Progenitor cell of endocrine pancreas (in vitro differentiated cells): ENCODE data around the gene ABAT. TPM values are rescaled to one million over a fixed set of nuclear protein-coding genes. Genes with fewer than 3 reads are reported as not detected.

Source experiments
- DNase-seq: peaks from one replicate; pipeline ENCODE4 v3.0.0; 2021; ENCODE audit warnings: low spot score; ENCODE audit not compliant: unreplicated experiment
- H3K27ac Mint-ChIP-seq: 2 replicates; pipeline ENCODE4 v1.8.0; 2021; ENCODE audit warnings: mild to moderate bottlenecking, moderate library complexity, mixed read lengths
- H3K27me3 Mint-ChIP-seq: 2 replicates; pipeline ENCODE4 v1.8.0; 2021; ENCODE audit warnings: mixed read lengths
- H3K36me3 Mint-ChIP-seq: 2 replicates; pipeline ENCODE4 v1.8.0; 2022; ENCODE audit warnings: mixed read lengths; ENCODE audit not compliant: insufficient read depth
- H3K4me1 Mint-ChIP-seq: 2 replicates; pipeline ENCODE4 v1.8.0; 2021; ENCODE audit warnings: low read depth, mixed read lengths
- H3K4me3 Mint-ChIP-seq: 2 replicates; pipeline ENCODE4 v1.8.0; 2021; ENCODE audit warnings: low read depth, mild to moderate bottlenecking, moderate library complexity, mixed read lengths
- H3K9me3 Mint-ChIP-seq: 2 replicates; pipeline ENCODE4 v1.8.0; 2021; ENCODE audit warnings: low read depth, mixed read lengths
- total RNA-seq: library from RNA; stranded (reverse); gene quantifications from 2 replicates; pipeline ENCODE4 v1.2.1, GENCODE V29; 2021
- TF ChIP-seq, protein P1 (sequence below): fragments of 200-600 bp; sonication (generic); IDR thresholded peaks from one replicate; pipeline ENCODE4 v1.5.0; 2021; ENCODE audit warnings: antibody characterized with exemption, mild to moderate bottlenecking; ENCODE audit not compliant: unreplicated experiment

The ABAT gene
- total RNA-seq, 1 donor from 2014 or later, result 24.7 TPM

DNA sequence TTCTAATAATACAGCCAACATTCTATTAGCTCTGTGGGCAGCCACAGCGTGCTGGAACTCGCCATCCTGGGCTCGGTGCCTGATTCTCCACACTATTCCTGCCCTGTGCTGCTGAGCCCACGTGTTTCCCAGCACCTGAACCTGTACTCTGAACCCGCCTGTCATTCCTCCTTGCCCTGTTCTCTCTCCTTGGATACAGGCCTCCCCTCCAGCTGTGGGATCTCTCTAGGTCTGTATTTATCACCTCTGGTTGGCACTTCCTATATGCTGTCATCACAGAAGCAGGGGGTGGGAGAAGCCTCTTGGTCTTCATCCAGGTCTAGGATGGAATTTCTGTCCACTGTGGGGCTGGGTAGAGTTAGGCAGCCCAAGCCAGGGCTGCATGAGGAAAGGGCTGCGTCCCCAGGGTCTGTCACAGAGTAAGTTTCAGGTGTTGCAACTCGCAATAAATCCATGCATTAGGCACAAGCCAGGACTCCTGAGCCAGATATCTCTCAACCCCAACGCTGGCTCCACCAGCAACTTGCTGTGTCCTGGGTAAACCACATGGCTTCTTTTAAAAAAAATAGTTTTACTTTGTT is 56.0 kb downstream of the ABAT start:
- H3K4me1 Mint-ChIP-seq, result peaks cover 9% of the 10 kb centered on the region
- no peaks in the 10 kb centered on the region for H3K27me3 Mint-ChIP-seq
- no peak for DNase-seq
- TF ChIP-seq, protein P1, sequence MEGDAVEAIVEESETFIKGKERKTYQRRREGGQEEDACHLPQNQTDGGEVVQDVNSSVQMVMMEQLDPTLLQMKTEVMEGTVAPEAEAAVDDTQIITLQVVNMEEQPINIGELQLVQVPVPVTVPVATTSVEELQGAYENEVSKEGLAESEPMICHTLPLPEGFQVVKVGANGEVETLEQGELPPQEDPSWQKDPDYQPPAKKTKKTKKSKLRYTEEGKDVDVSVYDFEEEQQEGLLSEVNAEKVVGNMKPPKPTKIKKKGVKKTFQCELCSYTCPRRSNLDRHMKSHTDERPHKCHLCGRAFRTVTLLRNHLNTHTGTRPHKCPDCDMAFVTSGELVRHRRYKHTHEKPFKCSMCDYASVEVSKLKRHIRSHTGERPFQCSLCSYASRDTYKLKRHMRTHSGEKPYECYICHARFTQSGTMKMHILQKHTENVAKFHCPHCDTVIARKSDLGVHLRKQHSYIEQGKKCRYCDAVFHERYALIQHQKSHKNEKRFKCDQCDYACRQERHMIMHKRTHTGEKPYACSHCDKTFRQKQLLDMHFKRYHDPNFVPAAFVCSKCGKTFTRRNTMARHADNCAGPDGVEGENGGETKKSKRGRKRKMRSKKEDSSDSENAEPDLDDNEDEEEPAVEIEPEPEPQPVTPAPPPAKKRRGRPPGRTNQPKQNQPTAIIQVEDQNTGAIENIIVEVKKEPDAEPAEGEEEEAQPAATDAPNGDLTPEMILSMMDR, result no peak
- no peak overlapping the region for H3K27ac Mint-ChIP-seq
- no peak overlapping the region for H3K4me3 Mint-ChIP-seq
- H3K9me3 Mint-ChIP-seq, result peaks cover 3% of the 10 kb centered on the region
- peaks cover 8% of the 10 kb centered on the region for H3K36me3 Mint-ChIP-seq

DNA sequence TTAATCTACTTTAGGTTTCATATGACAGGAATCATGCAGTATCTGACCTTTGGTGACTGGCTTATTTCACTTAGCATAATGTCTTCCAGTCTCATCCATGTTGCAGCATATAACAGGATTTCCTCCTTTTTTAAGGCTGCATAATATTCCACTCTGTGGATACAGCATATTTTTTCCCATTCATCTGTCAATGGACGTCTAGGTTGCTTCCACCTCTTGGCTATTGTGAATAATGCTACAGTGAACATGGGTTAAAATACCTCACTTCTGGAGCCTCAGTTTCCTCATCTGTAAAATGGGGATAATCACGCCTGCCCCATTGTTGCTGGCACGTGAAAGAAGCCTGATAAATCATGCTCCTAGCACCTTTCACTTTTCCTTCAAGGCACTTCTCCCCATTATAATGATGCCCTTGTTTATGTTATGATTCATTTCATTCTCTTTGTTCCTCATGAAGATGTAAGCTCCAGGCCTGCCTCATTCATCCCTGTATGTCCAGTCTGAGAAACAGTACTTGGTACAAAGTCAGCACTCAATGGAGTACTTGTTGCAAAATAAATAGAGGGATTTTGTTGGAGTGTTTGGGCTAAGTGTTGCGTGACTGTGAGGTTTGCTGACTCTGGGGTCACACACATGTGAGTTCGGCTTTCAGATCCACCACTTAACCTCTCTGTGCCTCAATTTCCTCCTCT is 59.6 kb downstream of the ABAT start:
- peaks cover 10% of the 10 kb centered on the region for H3K36me3 Mint-ChIP-seq
- DNase-seq, result no peak
- H3K9me3 Mint-ChIP-seq, result peaks cover 3% of the 10 kb centered on the region
- TF ChIP-seq, protein P1, result no peak
- H3K27me3 Mint-ChIP-seq, result no peaks in the 10 kb centered on the region
- no peaks in the 10 kb centered on the region for H3K4me1 Mint-ChIP-seq
- H3K27ac Mint-ChIP-seq, result no peak overlapping the region
- H3K4me3 Mint-ChIP-seq, result no peak overlapping the region

DNA sequence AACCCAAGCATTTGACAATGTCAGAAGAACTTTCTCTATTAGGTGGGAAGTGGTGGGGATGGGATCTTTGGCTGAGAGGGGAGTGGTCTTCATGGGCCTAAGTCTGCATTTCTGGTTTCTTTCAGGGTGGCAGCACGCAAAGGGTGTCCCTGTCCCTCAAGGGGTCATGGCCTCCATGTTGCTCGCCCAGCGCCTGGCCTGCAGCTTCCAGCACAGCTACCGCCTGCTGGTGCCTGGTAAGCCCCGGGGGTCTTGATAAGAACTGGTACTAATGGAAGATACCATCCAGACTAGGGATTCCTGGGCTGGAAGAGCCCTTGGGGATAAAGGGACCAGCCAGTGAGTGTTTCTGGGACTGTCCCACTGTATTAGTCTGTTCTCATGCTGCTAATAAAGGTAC is 61.2 kb downstream of the ABAT start:
- no peak overlapping the region for H3K4me3 Mint-ChIP-seq
- H3K27ac Mint-ChIP-seq, result no peak overlapping the region
- TF ChIP-seq, protein P1, result no peak
- no peak for DNase-seq
- peaks cover 3% of the 10 kb centered on the region for H3K9me3 Mint-ChIP-seq
- peaks cover 3% of the 10 kb centered on the region for H3K4me1 Mint-ChIP-seq
- H3K36me3 Mint-ChIP-seq, result peaks cover 10% of the 10 kb centered on the region
- H3K27me3 Mint-ChIP-seq, result no peaks in the 10 kb centered on the region

DNA sequence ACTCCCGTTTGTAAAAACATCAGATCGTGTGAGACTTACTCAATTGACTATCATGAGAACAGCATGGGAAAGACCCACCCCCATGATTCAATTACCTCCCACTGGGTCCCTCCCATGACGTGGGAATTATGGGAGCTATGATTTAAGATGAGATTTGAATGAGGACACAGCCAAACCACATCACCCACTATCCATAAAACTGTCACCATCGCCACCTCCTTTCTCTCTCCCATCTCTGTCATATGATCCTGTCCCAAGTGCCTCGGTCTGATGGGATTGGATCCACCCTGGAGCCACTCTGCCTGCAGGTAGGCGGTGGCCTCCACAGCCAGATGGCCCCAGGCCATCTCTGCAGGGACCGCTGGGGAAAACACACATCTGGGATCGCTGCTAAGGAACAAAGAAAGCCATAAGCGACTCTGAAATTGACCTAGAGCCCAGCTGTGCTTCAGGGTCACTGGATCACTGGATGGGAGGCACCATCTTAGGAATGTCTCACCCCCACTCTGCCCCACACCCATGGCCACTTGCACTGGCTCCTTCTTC is 61.8 kb downstream of the ABAT start:
- TF ChIP-seq, protein P1, result no peak
- Mint-ChIP-seq H3K36me3 (peaks cover 10% of the 10 kb centered on the region), H3K4me3 (no peak overlapping the region), H3K27me3 (no peaks in the 10 kb centered on the region), H3K4me1 (peaks cover 9% of the 10 kb centered on the region), H3K9me3 (peaks cover 3% of the 10 kb centered on the region), H3K27ac (no peak overlapping the region)
- DNase-seq, result no peak

DNA sequence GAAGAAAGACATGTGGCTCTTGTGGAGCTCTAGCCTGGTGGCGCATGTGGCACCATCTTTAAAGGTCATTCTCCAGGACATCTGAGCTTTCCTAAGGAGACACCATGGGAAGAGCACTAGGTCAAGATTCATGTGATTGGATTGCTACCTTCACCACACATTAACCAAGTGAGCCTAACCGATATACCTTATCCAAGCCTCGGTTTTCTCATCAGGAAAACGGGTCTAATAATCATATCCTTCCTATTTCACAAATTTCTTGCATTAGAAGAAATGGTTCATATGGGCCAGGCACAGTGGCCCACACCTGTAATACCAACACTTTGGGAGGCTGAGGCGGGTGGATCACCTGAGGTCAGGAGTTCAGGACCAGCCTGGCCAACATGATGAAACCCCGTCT is 64.7 kb downstream of the ABAT start:
- Mint-ChIP-seq H3K27me3 (no peaks in the 10 kb centered on the region), H3K9me3 (no peaks in the 10 kb centered on the region), H3K4me1 (peaks cover 9% of the 10 kb centered on the region), H3K4me3 (no peak overlapping the region), H3K27ac (no peak overlapping the region), H3K36me3 (peaks cover 6% of the 10 kb centered on the region)
- TF ChIP-seq, protein P1, result no peak
- no peak for DNase-seq
